ENCODE results near the gene SYNE1. TPM values are rescaled to one million over a fixed set of nuclear protein-coding genes. Genes with fewer than 3 reads are reported as not detected.

Gene SYNE1
- total and polyA plus RNA-seq, 9 donors = 70.4 to 279 (median 154) TPM

- H3K4me1 ChIP-seq (ENCODE audit: insufficient read depth) = peaks cover 22% of the 10 kb centered on the region
- H3K36me3 ChIP-seq = no peaks in the 10 kb centered on the region
- intact Hi-C loops (cut with DNase I) = no loop called here
- no peaks in the 10 kb centered on the region for H3K9me3 ChIP-seq
- TF ChIP-seq EP300 (IDR thresholded peaks at IDR 0.05) (no peak), POLR2A (IDR thresholded peaks at IDR 0.05) (no peak), CTCF (IDR thresholded peaks at IDR 0.05) (no peak)
- H3K4me3 ChIP-seq = no peak overlapping the region
- H3K27ac ChIP-seq = peak overlapping the region in 1 of 2 donors; percentile 6
- 42 to 55% (median 49%) methylated on average over 2 of the region's 2 CpGs for WGBS, 3 donors
- no peaks in the 10 kb centered on the region for H3K27me3 ChIP-seq
- no peak for DNase-seq
These were observed 546.0 kb downstream of the SYNE1 start for GRCh38 chr6:152091201-152091600.

- H3K27ac ChIP-seq = no peak overlapping the region
- no peak overlapping the region for H3K4me3 ChIP-seq
- no peaks in the 10 kb centered on the region for H3K9me3 ChIP-seq
- no peak for DNase-seq
- H3K4me1 ChIP-seq (ENCODE audit: insufficient read depth) = peaks cover 19% of the 10 kb centered on the region
- intact Hi-C loops (cut with DNase I) = no loop called here
- TF ChIP-seq EP300 (IDR thresholded peaks at IDR 0.05) = no peak
- no peak for TF ChIP-seq CTCF (IDR thresholded peaks at IDR 0.05)
- TF ChIP-seq POLR2A (IDR thresholded peaks at IDR 0.05) = no peak
- no peaks in the 10 kb centered on the region for H3K36me3 ChIP-seq
- 77 to 93% (median 92%) methylated on average over 7 of the region's 7 CpGs for WGBS, 3 donors
- no peaks in the 10 kb centered on the region for H3K27me3 ChIP-seq
These were observed 547.2 kb downstream of the SYNE1 start for GRCh38 chr6:152089992-152090391.

- 3 to 10% (median 7%) methylated on average over 1 of the region's 1 CpG for WGBS, 3 donors
- no peak for TF ChIP-seq EP300 (IDR thresholded peaks at IDR 0.05)
- TF ChIP-seq CTCF (IDR thresholded peaks at IDR 0.05) = no peak
- no peak for TF ChIP-seq POLR2A (IDR thresholded peaks at IDR 0.05)
- Histone ChIP-seq H3K4me1 (ENCODE audit: insufficient read depth) (peaks cover 15% of the 10 kb centered on the region), H3K27ac (no peak overlapping the region), H3K27me3 (no peaks in the 10 kb centered on the region), H3K36me3 (no peaks in the 10 kb centered on the region), H3K9me3 (no peaks in the 10 kb centered on the region), H3K4me3 (no peak overlapping the region)
- intact Hi-C loops (cut with DNase I) = no loop called here
- no peak for DNase-seq
These were observed 549.5 kb downstream of the SYNE1 start for GRCh38 chr6:152087701-152088100.

GRCh38 chr6:152087096-152087495 lies 550.1 kb downstream of the SYNE1 start:
- WGBS, 3 donors = 68 to 79% (median 77%) methylated on average over 2 of the region's 2 CpGs

More at GRCh38 chr6:152087096-152087495, 550.1 kb downstream of the SYNE1 start:
- Histone ChIP-seq H3K27ac (no peak overlapping the region), H3K36me3 (no peaks in the 10 kb centered on the region), H3K4me1 (ENCODE audit: insufficient read depth) (peaks cover 14% of the 10 kb centered on the region), H3K4me3 (no peak overlapping the region), H3K27me3 (no peaks in the 10 kb centered on the region), H3K9me3 (no peaks in the 10 kb centered on the region)
- TF ChIP-seq CTCF (IDR thresholded peaks at IDR 0.05) (no peak), POLR2A (IDR thresholded peaks at IDR 0.05) (no peak), EP300 (IDR thresholded peaks at IDR 0.05) (no peak)
- DNase-seq = no peak
- intact Hi-C loops (cut with DNase I) = no loop called here

All from ovary (tissue), 9 donors.